ENCODE measurements around the gene PSKH1.
"Not testable (repeated sequence)": the region's sequence is repeated elsewhere in the genome, so short reads cannot be mapped to it uniquely, and the experiment has no call there.

Gene PSKH1

DNA sequence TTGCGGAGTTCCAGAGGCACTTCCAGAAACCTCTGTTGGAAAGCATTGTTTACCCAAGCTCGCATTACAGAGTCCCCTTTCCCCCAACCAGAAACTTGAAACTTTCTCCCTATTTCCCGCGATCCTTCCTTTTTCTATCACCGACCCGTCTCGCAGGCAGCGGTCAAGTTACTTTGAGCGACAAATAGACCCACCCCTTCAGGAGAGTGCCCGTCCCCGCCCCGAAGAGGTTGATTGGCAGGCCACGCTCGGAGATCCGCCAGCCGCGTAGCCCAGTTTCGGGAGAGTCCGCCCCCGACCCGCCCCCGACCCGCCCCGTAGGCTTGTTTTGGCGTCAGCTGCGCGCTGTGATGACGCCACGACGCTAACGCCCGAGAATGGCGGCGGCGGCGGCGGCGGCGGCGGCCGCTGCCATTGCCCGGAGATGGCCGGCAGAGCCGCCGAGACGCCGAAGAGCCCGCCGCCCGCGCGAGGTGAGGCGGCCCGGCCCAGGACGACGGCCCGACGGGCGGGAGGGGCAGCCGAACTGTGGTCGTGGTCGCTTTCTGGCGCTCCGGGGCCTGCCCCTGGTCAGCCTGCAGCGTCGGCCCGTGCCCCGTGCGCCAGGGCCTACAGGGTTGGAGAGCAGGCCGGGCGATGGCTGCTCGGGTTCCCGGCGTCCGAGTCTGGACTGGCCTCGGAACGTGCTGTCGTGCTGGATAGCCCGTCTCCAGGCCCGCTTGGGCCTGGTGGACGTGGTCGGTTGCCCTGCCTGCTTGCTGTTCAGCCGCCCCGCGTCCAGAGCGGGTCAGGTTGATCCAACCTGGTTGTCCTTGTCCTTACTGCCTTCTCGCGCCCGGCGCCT, at the start of gene PSKH1:
TSS of gene PSKH1 (plus strand) at position 356 of the 844 bp plus-strand sequence. CDS start 15,496 bp downstream, outside the sequence.
- DNase-seq, result peak; percentile 66

DNA sequence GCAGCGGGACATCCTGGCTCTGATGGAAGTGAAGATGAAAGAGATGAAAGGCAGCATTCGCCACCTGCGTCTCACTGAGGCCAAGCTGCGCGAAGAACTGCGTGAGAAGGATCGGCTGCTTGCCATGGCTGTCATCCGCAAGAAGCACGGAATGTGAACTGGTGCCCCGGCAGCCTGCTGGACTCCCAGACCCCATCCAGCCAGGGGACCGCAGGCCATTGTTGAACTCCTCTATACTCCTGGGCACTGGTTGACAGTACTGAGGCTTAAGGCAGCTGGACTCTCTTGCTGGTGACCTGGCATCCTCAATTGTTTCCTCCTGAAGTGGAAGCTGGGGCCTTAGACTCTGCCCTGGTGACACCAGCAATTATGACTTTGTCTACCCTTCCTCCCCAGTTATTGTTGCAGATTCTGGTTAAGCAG, 49.7 kb upstream of the PSKH1 start:
- DNase-seq, result no peak

DNA sequence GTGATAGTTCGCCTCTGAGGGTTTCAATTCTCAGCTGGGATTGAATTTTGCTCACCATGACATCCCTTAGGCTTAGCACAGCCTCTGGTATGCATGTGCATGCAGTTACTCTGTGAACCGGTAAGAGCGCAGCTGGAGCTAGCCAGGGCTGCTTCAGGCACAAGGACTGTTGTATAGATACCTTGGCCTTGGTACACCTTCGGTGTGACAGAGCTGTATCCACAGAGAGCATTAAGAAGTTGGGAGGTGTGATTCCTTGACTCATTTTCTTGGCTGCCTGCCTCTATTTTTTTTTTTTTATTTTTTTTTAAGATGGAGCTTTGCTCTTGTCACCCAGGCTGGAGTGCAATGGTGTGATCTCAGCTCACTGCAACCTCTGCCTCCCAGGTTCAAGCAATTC, 48.6 kb upstream of the PSKH1 start:
- DNase-seq, result no peak

DNA sequence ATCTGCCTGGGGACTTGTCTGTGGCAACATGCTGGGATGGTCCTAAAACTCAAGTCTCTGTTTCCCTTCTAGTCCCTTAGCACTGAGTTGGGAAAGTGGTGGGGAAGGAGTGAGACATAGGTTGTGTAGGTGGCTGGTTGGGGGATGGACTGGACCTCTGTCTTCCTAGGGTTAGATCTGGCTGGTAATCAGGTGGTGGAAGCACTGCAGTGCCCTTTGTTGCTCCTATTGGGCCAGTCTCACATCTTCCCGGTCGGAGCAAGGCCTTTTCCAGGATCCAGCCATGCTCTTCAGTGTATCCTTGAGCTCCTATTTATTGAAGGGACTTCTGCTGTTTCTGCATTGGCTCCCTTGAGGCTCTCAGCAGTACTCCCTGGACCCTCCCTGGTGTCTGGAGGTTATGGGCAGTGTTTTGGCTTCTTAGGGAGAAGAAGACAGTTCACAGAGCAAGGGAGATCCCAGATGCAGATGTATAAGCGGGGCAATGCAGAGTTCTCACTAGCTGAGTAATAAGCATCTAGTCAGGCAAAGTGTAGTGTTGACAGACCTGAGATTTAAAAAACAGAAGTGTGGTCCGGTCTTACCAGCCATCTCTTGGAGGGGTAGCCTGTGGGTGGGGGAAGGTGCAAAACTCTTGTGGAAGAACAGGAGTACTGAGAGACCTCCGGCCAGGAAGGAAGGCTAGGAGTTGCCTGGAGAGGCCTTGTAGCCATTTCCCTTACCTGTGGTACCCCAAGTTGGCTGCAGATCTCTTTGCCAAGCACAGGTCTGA, 47.6 kb upstream of the PSKH1 start:
- DNase-seq, result no peak

DNA sequence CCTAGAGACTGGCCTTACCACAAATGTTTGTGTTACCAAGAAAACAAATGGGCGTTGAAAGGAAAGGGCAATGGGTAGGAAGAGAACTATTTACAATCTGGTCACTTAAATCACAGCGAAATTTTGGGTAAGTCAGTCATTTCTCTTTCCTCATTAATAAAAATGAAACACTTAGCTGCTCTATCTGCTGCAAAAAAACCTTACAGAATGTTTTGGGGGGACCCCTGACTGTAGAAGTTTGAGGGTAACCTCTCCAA, 47.1 kb upstream of the PSKH1 start:
- DNase-seq, result no peak

DNA sequence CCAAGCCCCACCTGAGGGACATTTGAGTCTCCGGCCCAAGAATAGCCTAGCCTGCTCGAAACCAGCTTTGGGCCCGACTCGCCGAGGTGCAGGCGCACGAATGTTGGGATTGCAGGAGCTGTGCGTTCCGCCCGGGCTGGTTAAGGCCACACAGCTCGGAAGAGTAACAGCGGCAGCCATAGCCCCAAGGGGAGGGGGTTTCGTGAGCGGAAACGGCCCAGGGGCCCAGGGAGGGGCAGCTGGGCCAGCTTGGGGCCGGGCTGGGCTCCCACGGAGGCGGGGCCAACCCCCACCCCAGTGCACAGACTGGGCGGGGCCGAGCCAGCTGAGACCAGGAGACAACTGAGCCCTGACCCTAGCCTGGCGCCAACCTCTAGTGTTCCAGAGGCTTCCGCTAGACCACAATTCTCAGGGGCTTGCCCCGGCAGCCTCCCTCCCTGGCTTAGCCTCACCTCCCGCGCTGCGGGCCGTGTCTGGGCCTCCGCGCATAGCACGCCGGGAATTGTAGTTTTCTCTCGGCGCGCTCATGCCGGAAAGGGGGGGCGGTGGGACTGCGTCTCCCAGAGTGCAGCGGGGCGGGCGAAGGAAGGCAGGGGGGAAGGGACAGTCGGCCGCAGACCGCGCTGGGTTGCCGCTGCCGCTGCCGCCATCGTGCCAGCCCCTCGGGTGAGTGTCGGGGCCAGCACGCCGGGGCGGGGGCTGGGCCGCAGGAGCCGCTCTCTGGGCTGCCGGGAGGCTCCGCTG, 46.6 kb upstream of the PSKH1 start, which contains the start of gene NUTF2:
TSS of gene NUTF2 (plus strand) at position 614 of the 744 bp plus-strand sequence. CDS start 18,198 bp downstream, outside the sequence.
- DNase-seq, result peak; percentile 45

DNA sequence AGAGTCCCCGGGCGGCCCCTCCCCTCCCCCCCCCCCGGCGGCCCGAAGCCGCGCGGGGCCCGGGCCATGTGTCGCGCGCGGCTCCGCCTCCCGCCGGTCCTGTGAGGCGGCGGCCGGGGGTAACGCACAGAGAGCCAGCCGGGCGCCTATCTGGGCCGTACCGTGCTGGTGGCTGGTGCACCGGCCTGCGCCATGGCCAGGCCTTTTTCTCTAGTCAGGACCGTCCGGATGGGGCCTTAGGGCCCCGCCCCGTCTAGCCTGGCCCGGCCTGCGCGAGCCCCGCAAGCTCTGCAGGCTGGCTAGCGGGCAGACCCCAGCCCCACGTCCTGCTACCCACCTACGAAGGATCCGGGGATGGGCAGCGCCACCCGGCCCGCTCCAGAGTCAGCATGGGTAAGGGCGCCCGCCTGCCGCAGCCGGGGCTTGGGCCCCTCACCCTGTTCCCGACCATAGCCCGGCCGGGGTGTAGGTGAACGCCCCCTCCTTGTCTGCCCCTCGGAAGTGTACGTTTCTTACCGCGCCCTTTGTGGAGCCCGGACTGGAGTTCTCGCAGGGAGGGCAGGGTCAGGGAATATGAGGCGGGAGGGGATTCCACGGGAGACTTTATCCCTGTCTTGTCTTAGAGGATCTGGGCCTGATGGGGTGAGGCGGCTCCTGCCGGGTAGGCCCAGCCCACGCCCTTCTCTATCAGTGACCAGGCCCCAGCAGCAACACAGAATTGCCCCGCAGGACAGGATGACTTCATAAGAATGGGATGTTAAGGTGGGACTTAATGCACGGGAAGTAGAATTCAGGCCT, 45.8 kb upstream of the PSKH1 start, which contains the start of gene CENPT:
TSS of gene CENPT (minus strand) at position 630 of the 798 bp plus-strand sequence. CDS start 13,834 bp downstream, outside the sequence.
- no peak for DNase-seq

DNA sequence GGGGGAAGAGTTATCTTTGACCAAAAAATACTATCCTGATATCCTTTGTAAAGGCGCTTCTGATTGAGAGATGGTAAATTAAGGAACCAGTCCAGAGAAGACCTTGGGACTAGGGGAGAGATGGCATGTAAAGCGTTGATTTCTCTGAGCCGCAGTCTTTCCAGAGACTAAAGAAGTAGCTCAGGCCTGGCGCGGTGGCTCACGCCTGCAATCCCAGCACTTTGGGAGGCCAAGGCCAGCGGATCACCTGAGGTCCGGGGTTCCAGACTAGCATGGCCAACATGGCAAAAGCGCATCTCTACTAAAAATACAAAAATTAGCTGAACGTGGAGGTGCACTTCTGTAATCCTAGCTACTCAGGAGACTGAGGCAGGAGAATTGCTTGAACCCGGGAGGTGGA, 44.9 kb upstream of the PSKH1 start:
- no peak for DNase-seq

DNA sequence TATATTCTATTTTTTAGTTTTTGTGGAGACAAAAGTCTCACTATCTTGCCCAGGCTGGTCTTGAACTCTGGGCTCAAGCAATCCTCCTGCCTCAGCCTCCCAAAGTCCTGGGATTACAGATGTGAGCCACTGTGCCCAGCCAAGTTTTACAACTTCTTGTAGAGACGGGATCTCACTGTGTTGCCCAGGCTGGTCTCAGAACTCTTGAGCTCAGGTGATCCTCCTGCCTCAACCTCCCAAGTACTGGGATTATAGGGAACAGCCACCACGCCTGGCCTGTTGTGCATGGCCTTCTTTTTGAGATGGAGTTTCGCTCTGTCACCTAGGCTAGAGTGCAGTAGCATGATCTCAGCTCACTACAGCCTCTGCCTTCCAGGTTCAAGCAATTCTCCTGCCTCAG, 39.4 kb upstream of the PSKH1 start:
- DNase-seq, result no peak

DNA sequence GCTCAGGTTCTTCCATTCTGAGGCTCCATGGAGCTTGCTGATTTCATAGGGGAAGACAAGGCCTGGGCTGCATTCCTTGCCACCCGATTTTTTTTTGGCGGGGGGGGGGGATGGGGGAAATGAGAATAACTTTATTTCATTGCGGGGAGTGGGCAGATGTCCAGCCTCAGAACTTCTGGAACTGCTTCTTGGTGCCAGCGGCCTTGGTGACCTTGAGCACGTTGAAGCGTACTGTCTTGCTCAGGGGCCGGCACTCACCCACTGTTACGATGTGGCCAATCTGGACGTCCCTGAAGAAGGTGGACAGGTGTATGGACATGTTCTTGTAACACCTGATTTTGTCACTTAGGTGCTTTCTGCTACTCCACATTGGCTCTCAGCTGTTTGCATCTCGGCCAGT, 37.3 kb upstream of the PSKH1 start:
- DNase-seq, result no peak

DNA sequence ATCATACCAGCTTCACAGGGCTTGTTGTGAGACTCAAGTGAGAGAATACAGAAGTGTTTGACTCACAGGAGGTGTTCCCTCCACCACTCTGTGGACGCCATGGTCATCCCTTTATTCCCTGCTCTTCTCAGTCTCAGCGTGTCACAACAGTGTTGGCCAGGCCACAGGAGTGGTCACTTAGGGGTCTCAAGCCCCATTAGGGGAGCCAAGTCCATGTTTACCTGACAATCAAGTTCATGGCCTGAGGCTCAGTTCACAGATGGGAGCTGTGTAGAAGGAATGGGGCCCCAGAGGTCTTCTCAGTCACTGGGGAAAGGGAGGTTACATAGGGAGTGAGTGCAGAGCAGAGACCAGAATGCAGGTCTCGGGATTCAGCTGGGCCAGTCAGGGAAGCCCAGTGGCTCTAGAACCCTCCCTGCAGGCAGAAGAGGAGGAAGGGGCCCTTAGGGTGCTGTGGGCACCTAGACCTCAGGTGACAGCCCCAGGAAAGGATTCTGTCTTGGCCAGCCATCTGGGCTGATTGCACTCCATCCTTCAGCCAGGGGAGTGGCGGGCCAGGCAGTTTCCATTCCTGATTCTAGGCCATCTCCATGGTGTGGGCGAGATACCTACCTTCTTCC, 36.0 kb upstream of the PSKH1 start:
- DNase-seq, result no peak

DNA sequence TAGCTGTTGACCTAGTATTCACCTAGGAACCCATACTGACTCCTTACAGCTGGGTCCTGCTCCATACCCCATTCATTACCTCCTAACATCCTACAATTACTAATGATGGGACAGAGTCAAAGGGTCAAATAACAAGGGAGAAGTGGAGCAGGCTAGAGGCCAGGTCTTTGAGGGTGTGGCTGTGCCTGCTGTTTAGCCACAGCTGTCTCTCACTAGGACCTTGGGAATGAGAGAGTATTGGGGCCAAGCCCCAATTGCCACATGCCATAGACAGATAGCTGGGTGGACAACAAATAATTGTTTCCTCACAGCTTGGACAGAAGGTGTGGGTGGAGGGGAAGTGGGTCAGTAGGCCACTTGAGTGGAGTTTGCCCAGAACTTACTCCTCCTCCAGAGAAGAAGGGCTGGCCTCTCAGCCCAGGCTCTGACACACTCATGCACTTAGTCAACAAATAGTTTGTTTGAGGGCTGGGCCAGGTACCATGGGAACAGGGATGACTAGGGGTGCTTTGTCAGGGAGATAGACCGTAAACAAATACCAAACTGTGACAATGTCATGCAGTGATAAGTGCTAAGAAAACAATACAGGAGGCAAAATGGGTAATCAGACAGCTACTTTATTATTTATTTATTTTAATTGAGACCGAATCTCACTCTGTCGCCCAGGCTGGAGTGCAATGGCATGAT, 35.4 kb upstream of the PSKH1 start:
- no peak for DNase-seq

DNA sequence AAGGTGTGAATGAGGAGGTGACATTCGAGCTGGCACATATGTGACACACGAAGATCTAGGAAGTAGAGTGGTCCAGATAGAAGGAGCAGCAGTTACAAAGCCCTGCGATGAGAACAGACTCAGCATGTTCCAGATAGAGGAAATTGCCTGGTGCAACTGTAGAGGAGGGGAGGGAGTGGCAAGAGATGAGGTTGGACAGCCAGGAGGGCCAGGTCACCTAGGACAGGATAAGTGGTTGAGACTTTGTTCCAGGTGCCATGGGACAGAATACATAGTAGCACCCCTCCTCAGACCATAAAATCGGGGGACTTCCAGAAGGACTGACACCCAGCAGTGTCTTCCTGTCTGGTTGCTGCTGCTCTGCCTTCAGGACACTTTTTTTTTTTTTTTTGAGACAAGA, 34.6 kb upstream of the PSKH1 start:
- no peak for DNase-seq

DNA sequence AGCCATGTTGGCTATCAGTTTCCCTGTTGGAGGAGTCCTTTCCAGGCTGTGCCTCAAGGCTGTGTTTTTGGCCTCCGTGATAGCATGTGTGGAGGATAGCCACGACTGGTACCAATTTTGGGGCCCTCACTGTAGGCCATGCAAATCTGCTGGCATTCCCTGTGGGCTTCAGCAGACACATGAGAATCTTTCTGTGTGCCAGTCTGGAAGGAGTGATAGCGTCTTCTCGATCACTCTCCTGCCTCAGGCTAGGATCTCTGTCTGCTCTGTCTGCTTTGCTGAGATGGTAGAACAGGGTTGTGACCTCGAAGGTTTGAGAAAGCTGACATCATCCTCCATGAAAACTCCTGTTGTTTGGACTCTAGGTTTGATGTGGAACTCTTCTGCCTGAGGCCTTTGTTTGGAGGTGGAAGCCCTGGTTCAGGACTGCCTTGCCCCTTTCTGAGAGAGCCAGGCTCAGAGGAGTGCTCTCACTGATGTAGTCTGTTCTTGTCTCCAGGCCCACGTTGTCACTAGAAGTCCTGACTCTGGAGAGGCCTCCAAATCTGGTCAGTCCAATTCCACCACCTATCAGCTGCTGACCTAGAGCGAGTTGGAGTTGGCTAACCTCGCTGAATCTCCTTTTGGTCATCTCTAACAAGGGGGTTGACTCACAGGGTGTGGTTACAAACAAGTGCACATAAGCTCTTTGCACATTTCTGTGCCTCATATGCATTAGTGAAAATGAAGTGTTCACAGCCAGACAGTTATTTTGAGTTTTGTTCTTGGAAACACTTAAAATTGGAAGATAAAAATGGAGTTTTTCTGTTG, 32.3 kb upstream of the PSKH1 start:
- DNase-seq, result no peak

DNA sequence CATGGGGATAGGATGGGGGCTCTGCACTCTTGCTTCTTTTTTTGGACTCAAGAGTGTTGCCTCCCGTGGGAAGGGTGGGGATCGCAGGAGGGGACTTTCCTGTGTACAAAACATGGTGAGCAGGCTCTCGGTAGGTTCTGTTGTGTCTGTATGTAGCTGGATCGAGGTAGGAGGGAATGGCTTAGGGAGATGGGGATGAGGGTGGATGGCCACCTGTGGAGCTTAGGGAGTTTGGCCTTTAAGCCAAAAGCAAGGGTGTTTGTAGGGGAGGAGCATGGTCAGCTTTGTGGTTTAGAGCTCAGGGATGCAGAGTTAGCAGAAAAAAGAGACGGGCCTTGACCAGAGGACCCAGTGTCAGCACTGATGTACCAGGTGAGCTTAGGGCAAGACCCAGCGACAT, 31.2 kb upstream of the PSKH1 start:
- no peak for DNase-seq

DNA sequence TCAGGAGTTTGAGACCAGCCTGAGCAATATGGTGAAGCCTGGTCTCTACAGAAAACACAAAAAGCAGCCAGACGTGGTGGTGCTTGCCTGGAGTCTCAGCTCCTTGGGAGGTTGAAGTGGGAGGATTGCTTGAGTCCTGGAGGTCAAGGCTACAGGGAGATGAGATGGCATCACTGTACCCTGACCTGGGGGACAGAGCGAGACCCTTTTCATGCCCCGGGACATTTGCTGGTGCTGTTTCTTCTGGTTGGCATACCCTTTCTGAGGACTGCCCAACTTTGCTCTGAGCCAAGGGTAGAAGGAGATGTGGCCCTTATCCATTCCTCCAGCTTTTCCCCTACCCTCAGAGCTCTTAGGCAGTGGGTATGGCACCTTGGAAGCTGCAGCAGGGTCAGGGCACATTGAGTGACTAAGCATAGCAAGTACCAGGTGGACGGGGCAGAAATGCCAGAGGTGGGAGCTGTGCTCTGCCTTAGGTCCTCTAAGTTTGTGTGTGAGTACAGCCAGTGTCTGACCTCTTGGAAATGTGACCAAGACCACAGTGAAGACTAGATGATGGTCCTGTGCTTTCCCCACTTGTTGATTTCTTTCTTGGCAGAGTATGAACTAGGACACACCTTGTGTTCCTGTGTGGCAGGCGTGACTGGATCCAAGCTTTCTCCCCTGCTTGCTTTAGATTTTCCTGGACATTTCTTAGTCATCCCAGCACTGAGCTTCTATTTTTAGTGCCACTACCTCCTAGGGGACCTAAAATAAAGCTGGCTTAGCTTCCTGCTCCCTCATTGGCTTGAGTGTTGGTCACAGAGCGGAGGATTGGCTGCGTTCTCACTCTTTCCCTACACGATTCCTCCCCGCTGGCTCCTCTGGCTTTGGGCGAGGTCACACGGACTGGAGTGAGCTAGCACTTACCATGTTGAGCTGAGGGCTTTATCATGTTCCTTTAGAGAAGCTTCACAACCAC, 30.2 kb upstream of the PSKH1 start:
- no peak for DNase-seq

DNA sequence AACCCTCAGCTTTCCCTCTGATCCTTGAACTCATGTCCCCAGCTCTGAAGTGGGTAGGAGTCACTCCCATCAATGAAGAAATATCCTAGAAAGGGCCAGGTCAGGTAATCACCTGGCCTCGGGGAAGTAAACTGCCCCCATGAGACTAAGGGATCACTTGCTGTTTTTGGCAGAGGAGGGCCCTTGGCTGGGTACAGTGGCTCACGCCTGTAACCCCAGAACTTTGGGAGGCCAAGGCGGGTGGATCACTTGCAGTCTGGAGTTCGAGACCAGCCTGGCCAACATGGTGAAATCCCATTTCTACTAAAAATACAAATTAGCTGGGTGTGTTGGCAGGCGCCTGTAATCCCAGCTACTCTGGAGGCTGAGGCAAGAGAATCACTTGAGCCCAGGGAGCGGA, 29.0 kb upstream of the PSKH1 start:
- not testable (repeated sequence) for DNase-seq

DNA sequence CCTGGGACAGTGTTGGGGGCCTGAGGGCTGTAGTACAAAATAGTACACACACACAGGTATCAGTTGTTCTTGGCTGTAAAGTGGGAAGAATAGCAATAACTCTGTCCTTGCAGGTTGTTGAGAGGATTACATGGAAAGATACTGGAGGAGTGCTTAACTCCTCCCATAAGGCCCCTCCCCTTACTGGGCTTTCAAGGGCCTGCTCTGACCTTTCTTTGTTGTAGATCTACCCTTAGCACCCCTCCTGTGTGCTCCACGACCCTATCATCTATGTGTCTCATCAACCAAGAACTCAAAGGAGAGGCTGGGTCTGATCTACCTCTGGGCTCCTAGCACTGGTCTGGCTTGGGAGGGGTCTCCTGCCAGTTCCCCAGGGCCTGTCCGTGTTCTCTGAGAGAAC, 28.5 kb upstream of the PSKH1 start:
- DNase-seq, result no peak

DNA sequence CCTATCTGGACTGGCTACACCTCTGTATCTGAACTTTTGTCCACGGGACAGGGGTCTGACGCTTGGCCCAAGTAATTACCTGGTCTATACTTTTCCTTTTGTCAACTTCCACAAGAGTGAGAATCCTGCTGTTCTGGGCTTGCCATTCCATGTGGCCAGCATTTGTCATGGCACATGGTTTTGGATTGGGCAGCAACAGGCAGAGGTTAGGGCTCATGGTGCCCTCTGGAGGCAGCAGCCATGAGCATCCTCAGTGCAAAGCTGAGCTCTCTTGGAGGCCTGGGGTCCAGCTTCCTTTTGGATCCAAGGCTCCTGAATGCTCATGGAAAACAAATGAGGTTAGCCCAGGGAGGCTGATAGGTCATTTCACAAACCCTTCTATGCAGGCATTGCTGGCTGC, 27.7 kb upstream of the PSKH1 start:
- no peak for DNase-seq
